IMR-90 (cell line): ENCODE data around the gene KLKB1. TPM values are rescaled to one million over a fixed set of nuclear protein-coding genes. Genes with fewer than 3 reads are reported as not detected.
"Not testable (repeated sequence)": the region's sequence is repeated elsewhere in the genome, so short reads cannot be mapped to it uniquely, and the experiment has no call there.

ENCODE experiments used
- ATAC-seq: fragments of 200-7000 bp; cut with Tn5 transposase; 2 replicates; pipeline ENCODE4 v1.9.1; 2020; ENCODE audit warnings: low read depth, mild to moderate bottlenecking, moderate library complexity
- BruUV-seq: library from RNA; stranded (reverse); fragments of 400-500 nt; replicated peaks from 2 replicates; lab custom pipeline; 2021; lab: Mats Ljungman, UMichigan
- CTCF ChIA-PET: fragments of 300-600 bp; formaldehyde crosslinking; extraction: SDS; loops from one replicate; lab custom pipeline; 2021; ENCODE audit warnings: antibody characterized with exemption; lab: Yijun Ruan, JAX
- POLR2A ChIA-PET: fragments of 300-600 bp; sonication (Branson Sonifier 250); formaldehyde crosslinking; loops from one replicate; lab custom pipeline; 2022; ENCODE audit warnings: antibody characterized with exemption; ENCODE audit not compliant: unreplicated experiment; lab: Charles Lee
- DNase-seq: peaks from one replicate; pipeline ENCODE4 v3.0.0; 2013
- H2AFZ ChIP-seq: replicated peaks from 2 replicates; pipeline ENCODE3; 2013; ENCODE audit warnings: low read length, mild to moderate bottlenecking; ENCODE audit not compliant: poor library complexity
- H2AK5ac ChIP-seq: 2 replicates; pipeline ENCODE4 v1.6.1; 2013; ENCODE audit warnings: low read depth, low read length, inconsistent platforms
- H2AK9ac ChIP-seq: replicated peaks from 2 replicates; pipeline ENCODE3; 2013; ENCODE audit warnings: mild to moderate bottlenecking, low read depth, low read length, moderate library complexity; ENCODE audit not compliant: poor library complexity
- H2BK120ac ChIP-seq: 2 replicates; pipeline ENCODE4 v1.6.1; 2013; ENCODE audit warnings: low read depth, low read length, inconsistent platforms
- H2BK15ac ChIP-seq: 3 replicates; pipeline ENCODE4 v1.6.1; 2013; ENCODE audit warnings: low read depth, low read length, inconsistent platforms
- H2BK20ac ChIP-seq: 2 replicates; pipeline ENCODE4 v1.6.1; 2013; ENCODE audit warnings: low read depth, mild to moderate bottlenecking, inconsistent platforms, low read length, moderate library complexity
- H2BK5ac ChIP-seq: 2 replicates; pipeline ENCODE4 v1.6.1; 2013; ENCODE audit warnings: mild to moderate bottlenecking, low read depth, low read length, inconsistent platforms; ENCODE audit not compliant: poor library complexity, severe bottlenecking
- H3K14ac ChIP-seq: replicated peaks from 2 replicates; pipeline ENCODE4 v1.6.1; 2013; ENCODE audit warnings: low read depth, low read length, inconsistent platforms
- H3K18ac ChIP-seq: 2 replicates; pipeline ENCODE4 v1.6.1; 2013; ENCODE audit warnings: low read depth, low read length, control low read depth
- H3K23ac ChIP-seq: 2 replicates; pipeline ENCODE4 v1.6.1; 2013; ENCODE audit warnings: low read depth, low read length, inconsistent platforms
- H3K27ac ChIP-seq: 2 replicates; pipeline ENCODE4 v1.5.1; 2013; ENCODE audit warnings: mild to moderate bottlenecking, control low read depth, low read length; ENCODE audit not compliant: insufficient read depth
- H3K27me3 ChIP-seq: 2 replicates; pipeline ENCODE4 v1.6.1; 2013; ENCODE audit warnings: low read length; ENCODE audit not compliant: control insufficient read depth, insufficient read depth
- H3K36me3 ChIP-seq: 2 replicates; pipeline ENCODE4 v1.6.1; 2013; ENCODE audit warnings: low read length, mixed read lengths; ENCODE audit not compliant: control insufficient read depth, insufficient read depth
- H3K4ac ChIP-seq: 2 replicates; pipeline ENCODE4 v1.6.1; 2013; ENCODE audit warnings: low read depth, low read length, inconsistent platforms
- H3K4me1 ChIP-seq: 2 replicates; pipeline ENCODE4 v1.6.1; 2013; ENCODE audit warnings: low read length, mixed read lengths; ENCODE audit not compliant: control insufficient read depth, insufficient read depth
- H3K4me2 ChIP-seq: 2 replicates; pipeline ENCODE4 v1.6.1; 2013; ENCODE audit warnings: low read depth, mild to moderate bottlenecking, control low read depth, low read length, moderate library complexity
- H3K4me3 ChIP-seq: 2 replicates; pipeline ENCODE4 v1.5.1; 2013; ENCODE audit warnings: low read depth, mild to moderate bottlenecking, control low read depth, low read length, moderate library complexity; ENCODE audit not compliant: insufficient read depth
- H3K56ac ChIP-seq: 2 replicates; pipeline ENCODE4 v1.6.1; 2013; ENCODE audit warnings: low read length, inconsistent platforms; ENCODE audit not compliant: insufficient read depth; ENCODE audit errors: extremely low read depth
- H3K79me1 ChIP-seq, 2 experiments: 2 replicates each; pipeline ENCODE4 v1.6.1; 2013; ENCODE audit warnings: low read length in 2 of 2, inconsistent platforms in 1 of 2, low read depth in 1 of 2
- H3K9ac ChIP-seq: 2 replicates; pipeline ENCODE4 v1.6.1; 2013; ENCODE audit warnings: low read depth, low read length, control low read depth
- H3K9me1 ChIP-seq: 2 replicates; pipeline ENCODE4 v1.6.1; 2013; ENCODE audit warnings: low read length, inconsistent platforms; ENCODE audit not compliant: insufficient read depth
- H3K9me3 ChIP-seq: 2 replicates; pipeline ENCODE4 v1.6.1; 2013; ENCODE audit warnings: low read length; ENCODE audit not compliant: control insufficient read depth, insufficient read depth
- H4K20me1 ChIP-seq: 2 replicates; pipeline ENCODE4 v1.6.1; 2013; ENCODE audit warnings: low read length, inconsistent platforms; ENCODE audit not compliant: insufficient read depth
- H4K5ac ChIP-seq: 2 replicates; pipeline ENCODE4 v1.6.1; 2013; ENCODE audit warnings: mild to moderate bottlenecking, low read depth, low read length, control low read depth
- H4K8ac ChIP-seq, 2 experiments: 2 replicates each; pipeline ENCODE4 v1.6.1; 2013; ENCODE audit warnings: low read depth in 2 of 2, low read length in 2 of 2, control low read depth in 1 of 2, inconsistent platforms in 1 of 2
- H4K91ac ChIP-seq: 2 replicates; pipeline ENCODE4 v1.6.1; 2013; ENCODE audit warnings: low read depth, low read length, inconsistent platforms; ENCODE audit not compliant: insufficient read depth
- WGBS, 2 experiments: methylation state at CpG; one replicate each; pipeline versions ENCODE4 v1.1.5 to v1.1.7; 2013; ENCODE audit warnings: missing lambda C conversion rate in 2 of 2; ENCODE audit not compliant: insufficient read length in 1 of 2; ENCODE audit errors: extremely low coverage in 2 of 2; 5-methylcytosine and 5-hydroxymethylcytosine counted together
- dilution Hi-C: fragments of 300-500 bp; cut with HindIII; formaldehyde crosslinking; loops from one replicate; pipeline ENCODE4 v1.14.3; 2018; ENCODE audit warnings: low sequenced_read_pairs; ENCODE audit not compliant: unreplicated experiment
- in situ Hi-C: fragments of 300-500 bp; cut with MboI; formaldehyde crosslinking; loops from 3 replicates; pipeline ENCODE4 v1.14.3; 2019; ENCODE audit warnings: low sequenced_read_pairs, inconsistent platforms, mixed read lengths
- intact Hi-C: fragments of 100-400 bp; cut with micrococcal nuclease; formaldehyde crosslinking; loops from 2 replicates; pipeline ENCODE4 v1.10.0; 2022
- polyA plus RNA-seq, 3 experiments: library from polyadenylated mRNA; depleted of rRNA; stranded (reverse); fragments of >200 nt; gene quantifications; 2 replicates each; pipeline ENCODE4 v1.2.3, GENCODE V29; 2012; ENCODE audit warnings: low replicate concordance in 1 of 3
- total RNA-seq: library from RNA; depleted of rRNA; stranded (reverse); fragments of >200 nt; gene quantifications from 2 replicates; pipeline ENCODE4 v1.2.3, GENCODE V29; 2012

Gene KLKB1
- total and polyA plus RNA-seq, 2 of the 4 experiments (the other 2 are of a cell fraction), result 0.03 TPM; not detected in 1

DNA sequence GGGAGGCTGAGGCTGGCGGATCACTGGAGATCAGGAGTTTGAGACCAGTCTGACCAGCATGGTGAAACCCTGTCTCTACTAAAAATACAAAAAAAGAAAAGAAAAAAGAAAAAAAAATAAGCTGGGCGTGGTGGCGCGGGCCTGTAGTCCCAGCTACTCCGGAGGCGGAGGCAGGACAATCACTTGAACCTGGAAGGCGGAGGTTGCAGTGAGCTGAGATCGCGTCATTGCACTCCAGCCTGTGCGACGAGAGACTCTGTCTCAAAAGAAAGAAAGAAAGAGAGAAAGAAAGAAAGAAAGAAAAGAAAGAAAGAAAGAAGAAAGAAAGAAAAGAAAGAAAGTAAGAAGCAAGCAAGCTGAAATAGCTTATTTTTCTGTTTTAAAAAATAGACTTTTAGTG is 37.9 kb downstream of the KLKB1 start:
- H3K9me1 ChIP-seq, H2BK20ac ChIP-seq, H2AFZ ChIP-seq, CTCF ChIA-PET, H3K14ac ChIP-seq, H3K4me2 ChIP-seq, H2AK5ac ChIP-seq, H2BK5ac ChIP-seq, H4K8ac ChIP-seq, intact Hi-C loops, ATAC-seq, dilution Hi-C loops, DNase-seq, H2AK9ac ChIP-seq, H3K18ac ChIP-seq, H4K5ac ChIP-seq, H3K9ac ChIP-seq, H3K79me1 ChIP-seq, BruUV-seq, H3K36me3 ChIP-seq, H3K4me3 ChIP-seq, H3K23ac ChIP-seq, H3K27me3 ChIP-seq, H4K20me1 ChIP-seq, H3K56ac ChIP-seq, H4K91ac ChIP-seq, H3K4ac ChIP-seq, H3K9me3 ChIP-seq, H3K27ac ChIP-seq, H2BK15ac ChIP-seq, H2BK120ac ChIP-seq, H3K4me1 ChIP-seq, in situ Hi-C loops: not testable (repeated sequence)
- POLR2A ChIA-PET, result interaction anchor here (0.6 kb wide), 2 partner anchors 25 to 87 kb away, joined by 3 read pairs; no protein-coding TSS in a partner anchor
- no CpG with 5 or more reads among the region's 11 CpGs for WGBS, 2 experiments
